Measurements from ENCODE around the gene GALNT15.

- TF ChIP-seq CTCF (conservative IDR thresholded peaks at IDR 0.05), result no peak
- no peak for TF ChIP-seq ZFX (IDR thresholded peaks at IDR 0.05)
These were observed 47.2 kb upstream of the GALNT15 start for GRCh38 chr3:16127249-16127648.
